Endothelial cell of umbilical vein (primary cell): ENCODE data around the gene GSK3A. TPM values are rescaled to one million over a fixed set of nuclear protein-coding genes. Genes with fewer than 3 reads are reported as not detected.
"Not testable (repeated sequence)": the region's sequence is repeated elsewhere in the genome, so short reads cannot be mapped to it uniquely, and the experiment has no call there.

Experiments used
- BruUV-seq: library from RNA; stranded (reverse); fragments of 400-500 nt; replicated peaks from 2 replicates; lab custom pipeline; 2021; lab: Mats Ljungman, UMichigan
- CTCF ChIA-PET: fragments of 300-600, 350-600 bp; sonication (Branson Sonifier 250); formaldehyde crosslinking; loops from one replicate; lab custom pipeline; 2021; ENCODE audit warnings: antibody characterized with exemption, inconsistent platforms; lab: Charles Lee
- POLR2A ChIA-PET: fragments of 300-600, 350-600 bp; sonication (Branson Sonifier 250); formaldehyde crosslinking; loops from one replicate; lab custom pipeline; 2021; ENCODE audit warnings: antibody characterized with exemption, inconsistent platforms; lab: Charles Lee
- DNase-seq: peaks from one replicate; pipeline ENCODE4 v3.0.0-alpha.2; 2011; ENCODE audit warnings: low read depth, low spot score
- FAIRE-seq: peaks from 2 replicates; lab custom pipeline; 2011; peaks lifted over from hg19 to GRCh38; lab: Jason Lieb, UNC
- H2AFZ ChIP-seq: 2 replicates; pipeline ENCODE4 v1.6.0; 2012; ENCODE audit warnings: low read depth, low read length, control low read depth, inconsistent platforms
- H3K27ac ChIP-seq: 2 replicates; pipeline ENCODE4 v1.5.1; 2011; ENCODE audit warnings: low read depth, mild to moderate bottlenecking, control low read depth, low read length, moderate library complexity; ENCODE audit not compliant: insufficient read depth
- H3K27me3 ChIP-seq, 2 experiments: 2 replicates each; pipeline versions ENCODE4 v1.6.0 to v1.6.1; 2011; ENCODE audit warnings: low read length in 2 of 2, mixed read lengths in 1 of 2; ENCODE audit not compliant: control insufficient read depth in 2 of 2, insufficient read depth in 2 of 2
- H3K36me3 ChIP-seq, 2 experiments: 2 replicates in 1 of 2; 3 replicates in 1 of 2; pipeline ENCODE4 v1.5.1; 2011; ENCODE audit warnings: low read length in 2 of 2, mild to moderate bottlenecking in 1 of 2, moderate library complexity in 1 of 2; ENCODE audit not compliant: control insufficient read depth in 2 of 2, insufficient read depth in 2 of 2; ENCODE audit errors: extremely low read depth in 1 of 2
- H3K4me1 ChIP-seq: 3 replicates; pipeline ENCODE4 v1.5.1; 2011; ENCODE audit warnings: mild to moderate bottlenecking, low read length; ENCODE audit not compliant: control insufficient read depth, insufficient read depth; ENCODE audit errors: extremely low read depth
- H3K4me2 ChIP-seq: 2 replicates; pipeline ENCODE4 v1.6.1; 2011; ENCODE audit warnings: low read length, control low read depth, mixed read lengths; ENCODE audit not compliant: insufficient read depth
- H3K4me3 ChIP-seq, 3 experiments: fragments of 200-600 bp in 1 of 3; sonication (generic), shearing (Covaris generic) in 1 of 3; replicated peaks in 1 of 3; 2 replicates each; pipeline ENCODE4 v1.5.1; 2011 to 2016; ENCODE audit warnings: control low read depth in 3 of 3, low read length in 3 of 3, mild to moderate bottlenecking in 2 of 3, inconsistent platforms in 1 of 3, low read depth in 1 of 3, moderate library complexity in 1 of 3; ENCODE audit not compliant: insufficient read depth in 1 of 3
- H3K79me2 ChIP-seq: 2 replicates; pipeline ENCODE4 v1.6.0; 2012; ENCODE audit warnings: low read length, inconsistent platforms; ENCODE audit not compliant: control insufficient read depth, insufficient read depth
- H3K9ac ChIP-seq: replicated peaks from 2 replicates; pipeline ENCODE3; 2011; ENCODE audit warnings: low read length, control low read depth; ENCODE audit not compliant: insufficient read depth; ENCODE audit errors: extremely low read depth
- H3K9me1 ChIP-seq: replicated peaks from 3 replicates; pipeline ENCODE4 v1.6.0; 2011; ENCODE audit warnings: mild to moderate bottlenecking, low read length; ENCODE audit not compliant: control insufficient read depth, insufficient read depth; ENCODE audit errors: extremely low read depth
- H3K9me3 ChIP-seq: replicated peaks from 2 replicates; pipeline ENCODE4 v1.5.1; 2012; ENCODE audit warnings: low read length, inconsistent platforms; ENCODE audit not compliant: control insufficient read depth, insufficient read depth
- H4K20me1 ChIP-seq: replicated peaks from 2 replicates; pipeline ENCODE3; 2011; ENCODE audit warnings: mild to moderate bottlenecking, low read length; ENCODE audit not compliant: control insufficient read depth, insufficient read depth; ENCODE audit errors: extremely low read depth
- EZH2 ChIP-seq: IDR thresholded peaks from 2 replicates; pipeline ENCODE4 v1.6.1; 2012; ENCODE audit warnings: borderline replicate concordance, low read depth, mild to moderate bottlenecking, moderate library complexity, low read length, inconsistent platforms; ENCODE audit not compliant: severe bottlenecking
- FOS ChIP-seq: IDR thresholded peaks from 2 replicates; pipeline ENCODE4 v1.6.1; 2011; ENCODE audit warnings: mild to moderate bottlenecking, low read length, moderate library complexity, borderline replicate concordance; ENCODE audit not compliant: insufficient read depth
- GATA2 ChIP-seq: IDR thresholded peaks from 2 replicates; pipeline ENCODE4 v1.7.0; 2011; ENCODE audit warnings: low read depth, mild to moderate bottlenecking, moderate library complexity, mixed read lengths, low read length; ENCODE audit not compliant: insufficient read length, insufficient read depth
- JUN ChIP-seq: IDR thresholded peaks from 2 replicates; pipeline ENCODE4 v1.6.1; 2011; ENCODE audit warnings: borderline replicate concordance, low read depth; ENCODE audit not compliant: insufficient read length, insufficient read depth
- MYC ChIP-seq: IDR thresholded peaks from one replicate; pipeline ENCODE4 v1.6.1; 2011; ENCODE audit warnings: mild to moderate bottlenecking, low read depth, low read length
- POLR2A ChIP-seq: IDR thresholded peaks from 2 replicates; pipeline ENCODE4 v1.6.1; 2012; ENCODE audit warnings: low read depth, mild to moderate bottlenecking, control low read depth, low read length
- POLR2AphosphoS5 ChIP-seq: IDR thresholded peaks from 2 replicates; pipeline ENCODE4 v1.6.1; 2012; ENCODE audit warnings: low read depth, mild to moderate bottlenecking, control low read depth, low read length, moderate library complexity; ENCODE audit not compliant: insufficient read depth
- dilution Hi-C: fragments of 300-500 bp; cut with MboI; formaldehyde crosslinking; loops from one replicate; pipeline ENCODE4 v1.15.0; 2019; ENCODE audit warnings: low sequenced_read_pairs; ENCODE audit not compliant: extremely low pct_ligation_motif_present
- intact Hi-C: fragments of 100-400 bp; cut with micrococcal nuclease; formaldehyde crosslinking; loops from one replicate; pipeline ENCODE4 v1.10.0; 2022
- polyA plus RNA-seq, 4 experiments: library from polyadenylated mRNA; depleted of rRNA in 3 of 4; stranded (reverse) in 3 of 4; unstranded in 1 of 4; fragments of >200 nt; gene quantifications; 2 replicates each; pipeline versions ENCODE4 v1.2.1 to v1.2.3, GENCODE V29; 2011 to 2012; ENCODE audit warnings: missing spikeins in 1 of 4
- total RNA-seq: library from RNA; stranded (reverse); gene quantifications from 2 replicates; pipeline ENCODE4 v1.2.3, GENCODE V29; 2021
- TF ChIP-seq, protein P1 (sequence below), 2 donors: IDR thresholded peaks; 1 replicate in 1 of 2; 2 replicates in 1 of 2; pipeline ENCODE4 v1.5.1; 2011; ENCODE audit warnings: low read length in 2 of 2, mild to moderate bottlenecking in 2 of 2, moderate library complexity in 2 of 2, control low read depth in 1 of 2, inconsistent platforms in 1 of 2, low read depth in 1 of 2; ENCODE audit not compliant: insufficient read depth in 1 of 2; ENCODE audit errors: extremely low read depth in 1 of 2
- TF ChIP-seq, protein P2 (sequence below): IDR thresholded peaks from 2 replicates; pipeline ENCODE4 v1.6.1; 2011; ENCODE audit not compliant: insufficient read depth, insufficient read length

The GSK3A gene
- total and polyA plus RNA-seq, 2 donors (not counting 3 experiments of a cell fraction or from before 2014, with no cell fraction given): 49.5 to 73.7 TPM

DNA sequence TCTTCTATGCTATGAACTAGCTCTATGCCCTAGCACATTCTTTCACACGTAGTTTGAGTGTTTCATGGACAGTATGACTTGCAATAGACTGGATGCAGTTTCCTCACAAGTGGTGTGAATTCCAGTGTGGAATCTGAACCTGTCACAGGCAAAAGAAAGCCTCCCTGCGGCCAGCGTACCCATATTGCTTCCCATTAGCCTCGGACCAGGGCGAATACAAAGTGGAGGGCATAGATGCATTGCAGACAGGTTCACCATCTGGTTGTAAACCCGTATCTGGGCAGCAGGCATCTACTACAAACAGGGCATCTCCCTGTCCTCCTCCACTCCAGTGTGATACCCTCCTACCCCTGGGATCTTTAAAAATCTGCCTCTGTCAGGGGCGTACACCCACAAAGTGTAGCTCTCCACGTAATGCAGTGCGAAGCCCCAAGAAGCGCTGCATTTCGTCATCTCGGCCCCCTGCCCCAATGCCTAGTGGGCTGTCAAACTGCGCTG, 25.3 kb upstream of the GSK3A start:
- Histone ChIP-seq H3K27ac (peak overlapping the region; percentile 59), H2AFZ (peak overlapping the region; percentile 97), H3K4me1 (peaks cover 22% of the 10 kb centered on the region), H3K9me3 (no peaks in the 10 kb centered on the region), H3K9me1 (no peaks in the 10 kb centered on the region), H3K36me3 (peaks cover 4 to 8% of the 10 kb centered on the region in 2 experiments), H3K4me3 (peak overlapping the region; percentile 40 to 64 (median 49)), H3K4me2 (peak overlapping the region; percentile 96), H4K20me1 (no peaks in the 10 kb centered on the region), H3K79me2 (peaks cover 26% of the 10 kb centered on the region), H3K27me3 (no peaks in the 10 kb centered on the region), H3K9ac (peak overlapping the region; percentile 84)
- FAIRE-seq (peak; percentile 33), DNase-seq (no peak)
- dilution Hi-C loops (no loop called here), intact Hi-C loops (loop anchor here (1.0 kb wide), 4 partner anchors 12 to 35 kb away; partner anchors contain the start of genes ERF, GSK3A, PAFAH1B3 and PRR19)
- TF ChIP-seq MYC: no peak
- TF ChIP-seq, protein P1, sequence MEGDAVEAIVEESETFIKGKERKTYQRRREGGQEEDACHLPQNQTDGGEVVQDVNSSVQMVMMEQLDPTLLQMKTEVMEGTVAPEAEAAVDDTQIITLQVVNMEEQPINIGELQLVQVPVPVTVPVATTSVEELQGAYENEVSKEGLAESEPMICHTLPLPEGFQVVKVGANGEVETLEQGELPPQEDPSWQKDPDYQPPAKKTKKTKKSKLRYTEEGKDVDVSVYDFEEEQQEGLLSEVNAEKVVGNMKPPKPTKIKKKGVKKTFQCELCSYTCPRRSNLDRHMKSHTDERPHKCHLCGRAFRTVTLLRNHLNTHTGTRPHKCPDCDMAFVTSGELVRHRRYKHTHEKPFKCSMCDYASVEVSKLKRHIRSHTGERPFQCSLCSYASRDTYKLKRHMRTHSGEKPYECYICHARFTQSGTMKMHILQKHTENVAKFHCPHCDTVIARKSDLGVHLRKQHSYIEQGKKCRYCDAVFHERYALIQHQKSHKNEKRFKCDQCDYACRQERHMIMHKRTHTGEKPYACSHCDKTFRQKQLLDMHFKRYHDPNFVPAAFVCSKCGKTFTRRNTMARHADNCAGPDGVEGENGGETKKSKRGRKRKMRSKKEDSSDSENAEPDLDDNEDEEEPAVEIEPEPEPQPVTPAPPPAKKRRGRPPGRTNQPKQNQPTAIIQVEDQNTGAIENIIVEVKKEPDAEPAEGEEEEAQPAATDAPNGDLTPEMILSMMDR (IDR thresholded peaks at IDR 0.05; ENCODE audit: extremely low read depth in 1 of 2, insufficient read depth in 1 of 2, low read depth in 1 of 2, low read length in 2 of 2): no peak
- TF ChIP-seq JUN: no peak
- TF ChIP-seq POLR2A: no peak
- no peak for TF ChIP-seq FOS
- TF ChIP-seq GATA2: no peak
- no peak for TF ChIP-seq EZH2
- TF ChIP-seq POLR2AphosphoS5: no peak
- TF ChIP-seq, protein P2, sequence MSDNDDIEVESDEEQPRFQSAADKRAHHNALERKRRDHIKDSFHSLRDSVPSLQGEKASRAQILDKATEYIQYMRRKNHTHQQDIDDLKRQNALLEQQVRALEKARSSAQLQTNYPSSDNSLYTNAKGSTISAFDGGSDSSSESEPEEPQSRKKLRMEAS: no peak
- ChIA-PET POLR2A (no interaction called here), CTCF (interaction anchor here (1.0 to 1.6 kb wide), 5 partner anchors 12 to 23 kb away, joined by 3 to 10 read pairs (median 5); no protein-coding TSS in a partner anchor)
- no TSS peak for BruUV-seq

DNA sequence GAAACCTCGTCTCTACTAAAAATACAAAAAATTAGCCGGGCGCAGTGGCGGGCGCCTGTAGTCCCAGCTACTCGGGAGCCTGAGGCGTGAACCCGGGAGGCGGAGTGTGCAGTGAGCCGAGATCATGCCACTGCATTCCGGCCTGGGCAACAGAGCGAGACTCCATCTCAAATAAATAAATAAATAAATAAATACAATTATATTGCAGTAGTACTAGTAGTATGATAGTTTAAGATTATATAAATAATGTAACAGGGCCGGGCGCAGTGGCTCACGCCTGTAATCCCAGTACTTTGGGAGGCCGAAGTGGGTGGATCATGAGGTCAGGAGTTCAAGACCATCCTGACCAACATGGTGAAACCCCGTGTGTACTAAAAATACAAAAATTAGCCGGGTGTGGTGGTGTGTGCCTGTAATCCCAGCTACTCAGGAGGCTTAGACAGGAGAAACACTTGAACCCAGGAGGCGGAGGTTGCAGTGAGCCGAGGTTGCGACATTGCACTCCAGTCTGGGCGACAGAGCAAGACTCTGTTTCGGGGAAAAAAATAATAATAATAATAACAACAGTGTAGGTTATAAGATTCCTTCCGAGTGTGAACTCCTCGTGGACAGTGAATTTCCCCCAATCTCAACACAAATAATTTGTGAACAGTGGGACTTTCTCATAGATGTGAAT, 24.7 kb upstream of the GSK3A start:
- POLR2A ChIA-PET, dilution Hi-C loops: not testable (repeated sequence)

More for the DNA sequence above, 24.7 kb upstream of the GSK3A start:
- H4K20me1 ChIP-seq, H3K4me2 ChIP-seq, H3K9me1 ChIP-seq, FAIRE-seq, H3K27ac ChIP-seq, H3K9me3 ChIP-seq, H3K9ac ChIP-seq, H3K27me3 ChIP-seq, H2AFZ ChIP-seq, DNase-seq, BruUV-seq, H3K36me3 ChIP-seq, intact Hi-C loops, H3K4me3 ChIP-seq: not testable (repeated sequence)
- Histone ChIP-seq H3K4me1 (peaks cover 22% of the 10 kb centered on the region), H3K79me2 (peaks cover 23% of the 10 kb centered on the region)
- CTCF ChIA-PET: interaction anchor here (1.0 to 1.6 kb wide), 5 partner anchors 11 to 22 kb away, joined by 3 to 10 read pairs (median 5); no protein-coding TSS in a partner anchor
